ENCODE measurements around the gene TBATA. TPM values are rescaled to one million over a fixed set of nuclear protein-coding genes. Genes with fewer than 3 reads are reported as not detected.
"Not testable (repeated sequence)": the region's sequence is repeated elsewhere in the genome, so short reads cannot be mapped to it uniquely, and the experiment has no call there.

The TBATA gene
- total RNA-seq, 1 donor: not detected

DNA sequence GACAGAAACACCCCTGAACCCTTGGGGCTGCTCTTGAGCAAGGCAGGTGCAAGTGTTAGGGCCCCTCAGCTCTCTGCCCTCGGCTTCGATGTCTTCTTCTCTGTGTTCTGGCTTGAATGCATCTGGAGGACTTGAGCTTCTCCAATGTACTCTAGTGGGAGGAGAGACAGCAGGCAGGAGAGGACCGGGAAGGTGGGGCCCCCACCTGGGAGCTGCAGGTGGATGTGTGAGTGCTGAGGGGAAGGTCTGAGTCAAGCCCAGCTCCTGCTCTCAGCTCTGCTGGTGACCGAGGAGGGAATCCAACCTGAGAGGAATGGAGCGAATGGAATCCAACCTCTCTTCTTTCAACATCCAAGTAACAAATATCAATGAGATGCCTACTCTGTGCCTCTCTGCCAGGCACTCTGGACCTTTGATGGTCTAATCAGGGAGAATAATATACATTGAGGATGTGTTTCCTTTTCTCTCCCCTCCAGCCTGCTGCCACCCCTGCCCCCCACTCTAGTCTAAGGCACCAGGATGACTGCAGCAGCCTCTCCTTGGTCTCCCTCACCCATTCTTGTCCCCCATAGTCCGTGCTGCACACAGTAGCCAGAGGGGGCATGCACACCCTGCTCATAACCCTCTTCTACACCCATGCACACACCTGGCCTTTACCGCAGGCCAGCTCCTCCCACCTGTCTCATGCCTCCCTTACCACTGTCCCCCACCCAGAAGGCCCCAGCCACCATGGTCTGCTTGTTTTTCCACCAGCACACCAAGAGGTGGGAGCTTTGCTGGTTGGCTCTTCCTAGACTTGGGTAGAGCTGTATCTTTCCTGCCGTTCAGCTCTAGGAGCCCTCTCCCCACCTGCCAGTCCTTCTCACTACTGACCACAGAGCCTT lies 13.6 kb downstream of the TBATA start:
- TF ChIP-seq, protein P1, sequence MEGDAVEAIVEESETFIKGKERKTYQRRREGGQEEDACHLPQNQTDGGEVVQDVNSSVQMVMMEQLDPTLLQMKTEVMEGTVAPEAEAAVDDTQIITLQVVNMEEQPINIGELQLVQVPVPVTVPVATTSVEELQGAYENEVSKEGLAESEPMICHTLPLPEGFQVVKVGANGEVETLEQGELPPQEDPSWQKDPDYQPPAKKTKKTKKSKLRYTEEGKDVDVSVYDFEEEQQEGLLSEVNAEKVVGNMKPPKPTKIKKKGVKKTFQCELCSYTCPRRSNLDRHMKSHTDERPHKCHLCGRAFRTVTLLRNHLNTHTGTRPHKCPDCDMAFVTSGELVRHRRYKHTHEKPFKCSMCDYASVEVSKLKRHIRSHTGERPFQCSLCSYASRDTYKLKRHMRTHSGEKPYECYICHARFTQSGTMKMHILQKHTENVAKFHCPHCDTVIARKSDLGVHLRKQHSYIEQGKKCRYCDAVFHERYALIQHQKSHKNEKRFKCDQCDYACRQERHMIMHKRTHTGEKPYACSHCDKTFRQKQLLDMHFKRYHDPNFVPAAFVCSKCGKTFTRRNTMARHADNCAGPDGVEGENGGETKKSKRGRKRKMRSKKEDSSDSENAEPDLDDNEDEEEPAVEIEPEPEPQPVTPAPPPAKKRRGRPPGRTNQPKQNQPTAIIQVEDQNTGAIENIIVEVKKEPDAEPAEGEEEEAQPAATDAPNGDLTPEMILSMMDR (IDR thresholded peaks at IDR 0.05; ENCODE audit: insufficient read depth, low read depth, low read length): no peak
- no peak overlapping the region for H3K4me3 ChIP-seq (ENCODE audit: low read depth, low read length)
- DNase-seq (ENCODE audit: low read depth): no peak

DNA sequence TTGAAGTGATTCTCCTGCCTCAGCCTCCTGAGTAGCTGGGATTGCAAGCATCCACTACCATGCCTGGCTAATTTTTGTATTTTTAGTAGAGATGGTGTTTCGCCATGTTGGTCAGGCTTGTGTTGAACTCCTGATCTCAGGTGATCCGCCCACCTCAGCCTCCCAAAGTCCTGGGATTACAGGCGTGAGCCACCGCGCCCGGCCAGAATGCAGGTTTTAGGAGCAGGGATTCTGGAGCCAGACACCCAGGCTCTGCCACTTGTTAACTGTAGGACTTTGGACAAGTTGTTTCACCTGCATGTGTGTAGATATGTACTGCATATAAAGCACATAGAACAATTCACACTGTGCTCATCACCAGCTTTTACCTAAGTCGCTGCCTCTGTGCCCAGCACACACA lies 14.7 kb downstream of the TBATA start:
- H3K4me3 ChIP-seq (ENCODE audit: low read depth, low read length); DNase-seq (ENCODE audit: low read depth): not testable (repeated sequence)

DNA sequence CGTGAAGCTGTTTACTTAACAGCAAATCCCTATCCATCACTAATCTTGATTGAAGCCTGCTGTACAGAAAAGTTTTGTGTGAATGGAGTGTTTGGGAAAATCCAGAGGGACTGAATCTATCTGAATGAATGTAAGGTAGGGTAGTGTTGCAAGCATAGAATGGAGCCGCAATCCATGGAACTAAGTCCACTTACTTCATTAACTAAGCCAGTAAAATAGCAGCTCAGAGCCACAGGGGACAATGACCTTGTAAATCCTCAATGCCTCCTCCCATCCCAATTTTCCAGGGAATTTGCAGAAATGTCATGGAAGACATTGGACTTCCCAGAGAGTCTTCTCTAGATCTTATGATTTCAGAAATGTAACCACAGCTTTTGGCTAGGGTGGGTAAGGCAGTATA lies 15.2 kb downstream of the TBATA start:
- TF ChIP-seq, protein P1 (IDR thresholded peaks at IDR 0.05; ENCODE audit: insufficient read depth, low read depth, low read length): no peak
- no peak for DNase-seq (ENCODE audit: low read depth)
- H3K4me3 ChIP-seq (ENCODE audit: low read depth, low read length): no peak overlapping the region

DNA sequence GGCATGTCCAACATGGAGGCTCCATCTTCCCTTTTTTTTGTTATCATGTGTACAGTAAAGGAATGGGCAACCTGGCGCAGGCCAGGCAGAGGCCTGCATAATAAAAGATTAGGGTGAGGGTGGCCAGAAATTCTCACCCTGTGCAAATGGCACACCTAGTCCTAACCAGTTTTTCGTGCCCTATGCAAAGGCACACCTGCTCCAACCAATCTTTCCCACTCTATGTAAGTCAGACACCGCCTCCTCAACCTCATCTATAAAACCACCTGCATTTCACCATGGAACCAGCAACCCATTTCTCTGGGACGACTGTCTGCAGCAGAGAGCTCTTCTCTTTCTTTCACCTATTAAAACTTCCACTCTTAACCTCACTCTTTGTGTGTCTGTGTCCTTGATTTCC lies 16.1 kb downstream of the TBATA start:
- no peak for DNase-seq (ENCODE audit: low read depth)
- TF ChIP-seq, protein P1 (IDR thresholded peaks at IDR 0.05; ENCODE audit: insufficient read depth, low read depth, low read length): no peak
- H3K4me3 ChIP-seq (ENCODE audit: low read depth, low read length): no peak overlapping the region

DNA sequence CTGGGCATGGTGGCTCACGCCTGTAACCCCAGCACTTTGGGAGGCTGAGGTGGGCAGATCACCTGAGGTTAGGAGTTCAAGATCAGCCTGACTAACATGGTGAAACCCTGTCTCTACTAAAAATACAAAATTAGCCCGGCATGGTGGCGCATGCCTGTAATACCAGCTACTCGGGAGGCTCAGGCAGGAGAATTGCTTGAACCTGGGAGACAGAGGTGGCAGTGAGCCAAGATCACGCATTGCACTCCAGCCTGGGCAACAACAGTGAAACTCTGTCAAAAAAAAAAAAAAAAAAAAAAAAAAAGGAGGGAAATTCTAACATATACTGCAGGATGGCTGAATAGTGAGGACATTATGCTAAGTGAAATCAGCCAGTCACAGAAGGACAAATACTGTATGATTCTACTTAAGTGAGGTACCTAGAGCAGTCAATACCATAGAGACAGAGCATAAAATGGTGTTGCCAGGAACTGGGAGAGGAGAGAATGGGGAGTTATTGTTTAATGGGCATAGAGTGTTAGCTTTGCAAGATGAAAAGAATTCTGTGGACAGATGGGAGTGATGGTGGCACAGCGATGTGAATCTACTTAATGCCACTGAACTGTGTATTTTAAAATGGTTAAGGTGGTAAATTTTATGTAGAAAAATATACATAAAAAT lies 17.0 kb downstream of the TBATA start:
- not testable (repeated sequence) for H3K4me3 ChIP-seq (ENCODE audit: low read depth, low read length); DNase-seq (ENCODE audit: low read depth)

DNA sequence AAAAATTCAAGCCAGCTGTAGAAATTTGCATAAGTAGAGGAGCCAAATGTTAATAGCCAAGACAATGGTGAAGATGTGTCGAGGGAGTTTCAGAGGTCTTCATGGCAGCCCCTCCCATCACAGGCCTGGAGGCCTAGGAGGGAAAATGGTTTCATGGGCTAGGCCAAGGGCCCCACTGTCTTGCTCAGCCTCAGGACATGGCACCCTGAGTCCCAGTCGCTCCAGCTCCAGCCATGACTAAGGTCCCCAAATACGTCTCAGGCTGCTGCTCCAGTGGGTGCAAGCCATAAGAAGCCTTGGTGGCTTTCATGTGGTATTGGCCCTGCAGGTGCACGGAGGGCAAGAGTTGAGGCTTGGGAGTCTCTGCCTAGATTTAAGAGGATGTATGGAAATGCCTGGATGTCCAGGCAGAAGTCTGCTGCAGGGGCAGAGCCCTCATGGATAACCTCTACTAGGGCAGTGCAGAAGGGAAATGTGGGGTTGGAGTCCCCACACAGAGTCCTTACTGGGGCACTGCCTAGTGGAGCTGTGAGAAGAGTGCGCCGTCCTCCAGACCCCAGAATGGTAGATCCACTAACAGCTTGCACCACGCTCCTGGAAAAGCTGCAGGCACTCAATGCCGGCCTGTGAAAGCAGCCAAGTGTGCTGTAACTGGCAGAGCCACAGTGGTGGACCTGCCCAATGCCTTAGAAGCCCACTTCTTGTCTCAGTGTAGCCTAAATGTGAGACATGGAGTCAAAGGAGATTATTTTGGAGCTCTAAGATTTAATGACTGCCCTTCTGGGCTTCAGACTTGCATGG lies 19.2 kb downstream of the TBATA start:
- no peak overlapping the region for H3K4me3 ChIP-seq (ENCODE audit: low read depth, low read length)
- DNase-seq (ENCODE audit: low read depth): no peak
- TF ChIP-seq, protein P1 (IDR thresholded peaks at IDR 0.05; ENCODE audit: insufficient read depth, low read depth, low read length): no peak

DNA sequence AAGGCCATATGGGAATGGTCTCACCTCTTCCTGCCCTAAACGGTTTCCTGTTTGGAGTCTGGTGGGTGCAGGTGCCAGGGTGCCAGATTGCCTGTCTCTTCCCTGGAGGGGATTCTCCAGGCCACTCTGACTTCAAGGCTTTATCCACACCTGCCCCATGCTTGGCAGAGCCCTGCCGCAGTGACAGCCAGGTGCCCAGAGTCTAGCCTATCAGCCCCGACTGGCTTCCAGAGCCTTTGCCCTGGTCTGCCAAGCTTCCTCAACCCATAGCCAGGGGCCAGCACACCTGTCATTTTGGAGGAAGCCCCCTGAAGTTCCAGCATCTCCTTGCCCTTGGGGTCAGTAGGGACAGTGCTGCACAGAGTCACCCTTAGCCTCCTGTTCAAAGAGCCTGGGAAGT lies 21.6 kb downstream of the TBATA start:
- TF ChIP-seq, protein P1 (IDR thresholded peaks at IDR 0.05; ENCODE audit: insufficient read depth, low read depth, low read length): no peak
- no peak overlapping the region for H3K4me3 ChIP-seq (ENCODE audit: low read depth, low read length)
- DNase-seq (ENCODE audit: low read depth): no peak

All from fibroblast of villous mesenchyme (primary cell).